A549 (cell line): ENCODE results near the gene GZMM. TPM values are rescaled to one million over a fixed set of nuclear protein-coding genes. Genes with fewer than 3 reads are reported as not detected.

Source experiments
- ATAC-seq, 2 experiments: fragments of 200-7000 bp in 1 of 2; fragments of >200 bp in 1 of 2; cut with Nextera tagmentation in 1 of 2; cut with Tn5 transposase in 1 of 2; 3 replicates each; pipeline versions ENCODE4 v1.8.0 to v1.9.1; 2018 to 2020; ENCODE audit warnings: mild to moderate bottlenecking in 1 of 2, moderate library complexity in 1 of 2
- CTCF ChIA-PET: fragments of 300-600 bp; sonication (Branson Sonifier 250); formaldehyde crosslinking; extraction: SDS; loops from one replicate; lab custom pipeline; 2021; ENCODE audit warnings: antibody characterized with exemption, inconsistent platforms; lab: Yijun Ruan, JAX
- POLR2A ChIA-PET: fragments of 350-600 bp; formaldehyde crosslinking; extraction: SDS; loops from one replicate; lab custom pipeline; 2021; ENCODE audit warnings: antibody characterized with exemption, inconsistent platforms; lab: Yijun Ruan, JAX
- DNase-seq, 2 experiments: peaks; one replicate each; pipeline versions ENCODE4 v3.0.0 to v3.0.0-alpha.2; 2011 to 2016; ENCODE audit warnings: low read depth in 1 of 2, low spot score in 1 of 2
- FAIRE-seq: peaks from 2 replicates; lab custom pipeline; 2011; peaks lifted over from hg19 to GRCh38; lab: Jason Lieb, UNC
- H3K27ac ChIP-seq, 2 experiments: fragments of >200 bp; sonication (Bioruptor Twin); formaldehyde crosslinking; 3 replicates each; pipeline ENCODE4 v1.5.1; 2016 to 2017
- H3K4me1 ChIP-seq: fragments of >200 bp; sonication (Bioruptor Twin); formaldehyde crosslinking; 3 replicates; pipeline ENCODE4 v1.6.1; 2016
- H3K4me2 ChIP-seq: fragments of >200 bp; sonication (Bioruptor Twin); formaldehyde crosslinking; 3 replicates; pipeline ENCODE4 v1.6.1; 2016
- H3K4me3 ChIP-seq: fragments of >200 bp; sonication (Bioruptor Twin); formaldehyde crosslinking; 3 replicates; pipeline ENCODE4 v1.5.1; 2016
- H3K9me3 ChIP-seq: fragments of >200 bp; sonication (Bioruptor Twin); formaldehyde crosslinking; 3 replicates; pipeline ENCODE4 v1.6.1; 2016
- BHLHE40 ChIP-seq: IDR thresholded peaks from 2 replicates; pipeline ENCODE4 v1.6.1; 2012; ENCODE audit warnings: low read depth, low read length, inconsistent platforms
- CBX8 ChIP-seq: fragments of 200-600 bp; sonication (generic); IDR thresholded peaks from 2 replicates; pipeline ENCODE4 v1.6.1; 2016
- CHD4 ChIP-seq: fragments of 200-600 bp; sonication (generic); IDR thresholded peaks from 2 replicates; pipeline ENCODE4 v1.6.1; 2016; ENCODE audit warnings: antibody characterized with exemption, mild to moderate bottlenecking, borderline replicate concordance
- EP300 ChIP-seq, 2 experiments: fragments of >200 bp; sonication (Bioruptor Twin); formaldehyde crosslinking; IDR thresholded peaks; 2 replicates in 1 of 2; 3 replicates in 1 of 2; pipeline ENCODE4 v1.6.1; 2016 to 2017
- FOXS1 ChIP-seq: fragments of 250-450 bp; sonication (Bioruptor Pico); IDR thresholded peaks from 2 replicates; pipeline ENCODE4 v1.5.0; 2020; ENCODE audit warnings: mild to moderate bottlenecking, moderate library complexity
- HDAC2 ChIP-seq: fragments of 200-600 bp; sonication (generic); IDR thresholded peaks from 2 replicates; pipeline ENCODE4 v1.6.1; 2016
- HEYL ChIP-seq: fragments of 250-450 bp; sonication (Bioruptor Pico); IDR thresholded peaks from 2 replicates; pipeline ENCODE4 v1.8.0; 2021; ENCODE audit warnings: mild to moderate bottlenecking, moderate library complexity
- JUN ChIP-seq, 2 experiments: fragments of >200 bp; sonication (Bioruptor Twin); formaldehyde crosslinking; IDR thresholded peaks; 2 replicates in 1 of 2; 3 replicates in 1 of 2; pipeline ENCODE4 v1.6.1; 2016 to 2017
- JUNB ChIP-seq: fragments of >200 bp; sonication (Bioruptor Twin); formaldehyde crosslinking; IDR thresholded peaks from 2 replicates; pipeline ENCODE4 v1.6.1; 2016
- MAZ ChIP-seq: fragments of 150-350 bp; IDR thresholded peaks from 2 replicates; pipeline ENCODE4 v1.6.1; 2014; ENCODE audit warnings: antibody characterized with exemption, low read depth, low read length, borderline replicate concordance
- MYC ChIP-seq: IDR thresholded peaks from 2 replicates; pipeline ENCODE4 v1.6.1; 2012; ENCODE audit warnings: mild to moderate bottlenecking, inconsistent platforms, low read length, improper control_type of control experiment, borderline replicate concordance
- PHF8 ChIP-seq: fragments of 200-600 bp; sonication (generic); IDR thresholded peaks from 2 replicates; pipeline ENCODE4 v1.6.1; 2016; ENCODE audit warnings: low read depth, mild to moderate bottlenecking, antibody characterized with exemption, moderate library complexity, borderline replicate concordance
- POLR2A ChIP-seq: IDR thresholded peaks from 2 replicates; pipeline ENCODE4 v1.6.1; 2012; ENCODE audit warnings: mild to moderate bottlenecking, low read length
- POLR2AphosphoS2 ChIP-seq: conservative IDR thresholded peaks from 2 replicates; pipeline ENCODE4 v1.6.1; 2012; ENCODE audit warnings: low read length, improper control_type of control experiment, inconsistent platforms
- SMC3 ChIP-seq: fragments of >200 bp; sonication (Bioruptor Twin); formaldehyde crosslinking; IDR thresholded peaks from 3 replicates; pipeline ENCODE4 v1.6.1; 2018; ENCODE audit warnings: inconsistent platforms
- TFCP2L1 ChIP-seq: fragments of 250-450 bp; sonication (Bioruptor Pico); IDR thresholded peaks from 2 replicates; pipeline ENCODE4 v1.5.0; 2021; ENCODE audit warnings: mild to moderate bottlenecking
- ZNF302 ChIP-seq: fragments of 250-450 bp; sonication (Bioruptor Pico); IDR thresholded peaks from 2 replicates; pipeline ENCODE4 v1.9.0; 2021; ENCODE audit warnings: inconsistent platforms, mild to moderate bottlenecking, moderate library complexity
- ZSCAN20 ChIP-seq: fragments of 250-450 bp; sonication (Bioruptor Pico); IDR thresholded peaks from 2 replicates; pipeline ENCODE4 v1.8.0; 2022; ENCODE audit warnings: mild to moderate bottlenecking, moderate library complexity
- WGBS: methylation state at CpG from one replicate; pipeline ENCODE4 v1.1.6; 2017; ENCODE audit errors: missing lambda C conversion rate; 5-methylcytosine and 5-hydroxymethylcytosine counted together
- polyA plus RNA-seq, 4 experiments: library from polyadenylated mRNA; depleted of rRNA in 3 of 4; stranded (reverse); fragments of >200 nt; fragmentation: RNase III in 1 of 4; extraction: RNeasy Plus Mini Kit Qiagen cat#74134 plus additional on column Dnase treatment in 1 of 4; gene quantifications; 2 replicates in 3 of 4; 3 replicates in 1 of 4; pipeline ENCODE4 v1.2.3, GENCODE V29; 2011 to 2017
- TF ChIP-seq, protein P1 (sequence below): fragments of >200 bp; sonication (Bioruptor Twin); formaldehyde crosslinking; IDR thresholded peaks from 3 replicates; pipeline ENCODE4 v1.6.1; 2016
- TF ChIP-seq, protein P2 (sequence below): IDR thresholded peaks from 2 replicates; pipeline ENCODE4 v1.6.1; 2012
- TF ChIP-seq, protein P3 (sequence below): fragments of 200-600 bp; sonication (generic); IDR thresholded peaks from 2 replicates; pipeline ENCODE4 v1.6.1; 2016; ENCODE audit warnings: antibody characterized with exemption, mild to moderate bottlenecking, moderate library complexity
- TF ChIP-seq, protein P4 (sequence below): IDR thresholded peaks from 2 replicates; pipeline ENCODE4 v1.6.1; 2012

Gene GZMM
- polyA plus RNA-seq, 2 of the 4 experiments (the other 2 are of a cell fraction) = not detected

DNA sequence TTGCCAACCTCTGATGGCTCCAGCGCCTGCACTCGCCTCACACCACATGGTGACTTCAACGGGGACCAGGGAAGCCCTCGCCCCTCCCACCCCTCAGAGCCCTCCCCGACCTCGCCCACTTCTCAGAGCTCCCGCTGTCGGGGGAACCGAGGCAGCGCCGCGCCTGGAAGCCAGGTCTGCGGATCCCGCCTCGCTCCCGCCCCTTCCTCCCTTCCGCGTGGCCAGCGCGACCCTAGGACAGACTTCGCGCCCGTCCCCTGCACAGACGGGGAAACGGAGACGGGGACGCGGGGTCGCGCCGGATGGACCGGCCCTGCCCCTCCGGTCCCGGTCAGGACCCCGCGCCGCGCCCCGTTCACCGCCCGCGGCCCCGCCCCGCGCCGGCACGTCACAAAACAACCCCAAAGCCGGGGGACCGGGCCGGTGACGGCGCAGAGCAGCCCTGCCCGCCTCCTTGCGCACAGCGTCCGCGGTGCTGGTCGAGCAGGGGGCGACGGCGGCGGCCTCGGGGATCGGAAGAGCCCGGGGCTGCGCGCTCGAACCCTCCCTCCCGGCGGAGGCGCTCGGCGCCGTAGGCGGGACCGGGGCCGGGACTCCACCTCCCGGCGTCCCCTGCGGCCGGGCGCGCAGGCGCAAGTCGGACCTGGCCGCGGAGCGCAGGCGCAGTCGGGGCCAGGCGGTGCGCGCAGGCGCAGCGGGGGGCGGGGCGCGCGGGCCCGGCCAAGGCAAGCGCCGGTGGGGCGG, 12.7 kb upstream of the GZMM start:
- FAIRE-seq = no peak
- H3K27ac ChIP-seq = peak overlapping the region; percentile 98 to 100
- H3K4me2 ChIP-seq = peak overlapping the region; percentile 69
- POLR2A ChIA-PET = interaction anchor here (0.6 to 2.0 kb wide), 8 partner anchors 20 to 877 kb away, joined by 3 to 7 read pairs (median 4); partner anchors contain the start of genes BSG and TPGS1
- TF ChIP-seq, protein P1, sequence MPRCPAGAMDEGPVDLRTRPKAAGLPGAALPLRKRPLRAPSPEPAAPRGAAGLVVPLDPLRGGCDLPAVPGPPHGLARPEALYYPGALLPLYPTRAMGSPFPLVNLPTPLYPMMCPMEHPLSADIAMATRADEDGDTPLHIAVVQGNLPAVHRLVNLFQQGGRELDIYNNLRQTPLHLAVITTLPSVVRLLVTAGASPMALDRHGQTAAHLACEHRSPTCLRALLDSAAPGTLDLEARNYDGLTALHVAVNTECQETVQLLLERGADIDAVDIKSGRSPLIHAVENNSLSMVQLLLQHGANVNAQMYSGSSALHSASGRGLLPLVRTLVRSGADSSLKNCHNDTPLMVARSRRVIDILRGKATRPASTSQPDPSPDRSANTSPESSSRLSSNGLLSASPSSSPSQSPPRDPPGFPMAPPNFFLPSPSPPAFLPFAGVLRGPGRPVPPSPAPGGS = peak; percentile 16; the same call in 1 of the 3 replicates
- TF ChIP-seq HEYL (CRISPR knock-in tag) = no peak
- TF ChIP-seq PHF8 = peak; percentile 54; the same call in 1 of the 2 replicates
- no peak for TF ChIP-seq CHD4
- TF ChIP-seq POLR2AphosphoS2 = no peak
- TF ChIP-seq JUN (IDR thresholded peaks at IDR 0.05) = 0 out of 5 replicates have a peak, but pooled peaks have one; percentile 12 to 46
- TF ChIP-seq FOXS1 (CRISPR knock-in tag) = no peak
- TF ChIP-seq HDAC2 = no peak
- no peak for TF ChIP-seq MYC
- TF ChIP-seq, protein P2, sequence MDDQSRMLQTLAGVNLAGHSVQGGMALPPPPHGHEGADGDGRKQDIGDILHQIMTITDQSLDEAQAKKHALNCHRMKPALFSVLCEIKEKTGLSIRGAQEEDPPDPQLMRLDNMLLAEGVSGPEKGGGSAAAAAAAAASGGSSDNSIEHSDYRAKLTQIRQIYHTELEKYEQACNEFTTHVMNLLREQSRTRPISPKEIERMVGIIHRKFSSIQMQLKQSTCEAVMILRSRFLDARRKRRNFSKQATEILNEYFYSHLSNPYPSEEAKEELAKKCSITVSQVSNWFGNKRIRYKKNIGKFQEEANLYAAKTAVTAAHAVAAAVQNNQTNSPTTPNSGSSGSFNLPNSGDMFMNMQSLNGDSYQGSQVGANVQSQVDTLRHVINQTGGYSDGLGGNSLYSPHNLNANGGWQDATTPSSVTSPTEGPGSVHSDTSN = no peak
- peak; percentile 32 for TF ChIP-seq POLR2A
- no peak for TF ChIP-seq ZSCAN20 (CRISPR knock-in tag)
- TF ChIP-seq MAZ = no peak
- no peak for TF ChIP-seq BHLHE40
- TF ChIP-seq CBX8 = no peak
- TF ChIP-seq, protein P3, sequence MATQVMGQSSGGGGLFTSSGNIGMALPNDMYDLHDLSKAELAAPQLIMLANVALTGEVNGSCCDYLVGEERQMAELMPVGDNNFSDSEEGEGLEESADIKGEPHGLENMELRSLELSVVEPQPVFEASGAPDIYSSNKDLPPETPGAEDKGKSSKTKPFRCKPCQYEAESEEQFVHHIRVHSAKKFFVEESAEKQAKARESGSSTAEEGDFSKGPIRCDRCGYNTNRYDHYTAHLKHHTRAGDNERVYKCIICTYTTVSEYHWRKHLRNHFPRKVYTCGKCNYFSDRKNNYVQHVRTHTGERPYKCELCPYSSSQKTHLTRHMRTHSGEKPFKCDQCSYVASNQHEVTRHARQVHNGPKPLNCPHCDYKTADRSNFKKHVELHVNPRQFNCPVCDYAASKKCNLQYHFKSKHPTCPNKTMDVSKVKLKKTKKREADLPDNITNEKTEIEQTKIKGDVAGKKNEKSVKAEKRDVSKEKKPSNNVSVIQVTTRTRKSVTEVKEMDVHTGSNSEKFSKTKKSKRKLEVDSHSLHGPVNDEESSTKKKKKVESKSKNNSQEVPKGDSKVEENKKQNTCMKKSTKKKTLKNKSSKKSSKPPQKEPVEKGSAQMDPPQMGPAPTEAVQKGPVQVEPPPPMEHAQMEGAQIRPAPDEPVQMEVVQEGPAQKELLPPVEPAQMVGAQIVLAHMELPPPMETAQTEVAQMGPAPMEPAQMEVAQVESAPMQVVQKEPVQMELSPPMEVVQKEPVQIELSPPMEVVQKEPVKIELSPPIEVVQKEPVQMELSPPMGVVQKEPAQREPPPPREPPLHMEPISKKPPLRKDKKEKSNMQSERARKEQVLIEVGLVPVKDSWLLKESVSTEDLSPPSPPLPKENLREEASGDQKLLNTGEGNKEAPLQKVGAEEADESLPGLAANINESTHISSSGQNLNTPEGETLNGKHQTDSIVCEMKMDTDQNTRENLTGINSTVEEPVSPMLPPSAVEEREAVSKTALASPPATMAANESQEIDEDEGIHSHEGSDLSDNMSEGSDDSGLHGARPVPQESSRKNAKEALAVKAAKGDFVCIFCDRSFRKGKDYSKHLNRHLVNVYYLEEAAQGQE = no peak
- TF ChIP-seq EP300 (IDR thresholded peaks at IDR 0.05) = no peak
- TF ChIP-seq JUNB = no peak
- no peak for TF ChIP-seq TFCP2L1 (CRISPR knock-in tag)
- TF ChIP-seq, protein P4, sequence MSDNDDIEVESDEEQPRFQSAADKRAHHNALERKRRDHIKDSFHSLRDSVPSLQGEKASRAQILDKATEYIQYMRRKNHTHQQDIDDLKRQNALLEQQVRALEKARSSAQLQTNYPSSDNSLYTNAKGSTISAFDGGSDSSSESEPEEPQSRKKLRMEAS = peak; percentile 26; the same call in 1 of the 2 replicates
- no peak for TF ChIP-seq SMC3
- no peak for TF ChIP-seq ZNF302 (CRISPR knock-in tag)
- TF ChIP-seq, all 56 proteins: peak for 5
- Histone ChIP-seq H3K4me1 (peaks cover 34% of the 10 kb centered on the region), H3K9me3 (no peaks in the 10 kb centered on the region), H3K4me3 (peak overlapping the region; percentile 87)
- ATAC-seq (peak; percentile 60 to 77), DNase-seq (peak; percentile 79 to 82)
- WGBS = 0% methylated on average over 5 of the region's 103 CpGs
- CTCF ChIA-PET = interaction anchor here (0.8 to 2.8 kb wide), 7 partner anchors 11 to 50 kb away, joined by 3 to 16 read pairs (median 9); partner anchors contain the start of gene TPGS1
